Measurements from ENCODE around the gene OGFOD1.

Gene OGFOD1

GRCh38 chr16:56519459-56520250 lies 68.3 kb downstream of the OGFOD1 start, which contains the start of gene BBS2:
BBS2 (minus strand) TSS chr16:56520024; CDS start chr16:56519862, 162 bp downstream.
- H3K9ac ChIP-seq (ENCODE audit: low read depth, low read length, poor library complexity, severe bottlenecking): peak within 1 kb of the TSS; percentile 75
- peaks cover 27% of the 10 kb centered on the region for H3K4me1 ChIP-seq (ENCODE audit: insufficient read depth, low read length, poor library complexity, severe bottlenecking)
- peak within 1 kb of the TSS; percentile 88 for H3K4me3 ChIP-seq (ENCODE audit: low read length, poor library complexity, severe bottlenecking)
- no peak for TF ChIP-seq CTCF (conservative IDR thresholded peaks at IDR 0.05; ENCODE audit: low read length)
- TF ChIP-seq EZH2phosphoT487 (IDR thresholded peaks at IDR 0.05; ENCODE audit: borderline replicate concordance): no peak
- no peaks in the 10 kb centered on the region for H4K20me1 ChIP-seq (ENCODE audit: insufficient read depth, low read length, poor library complexity, severe bottlenecking)
- H3K9me2 ChIP-seq (replicated peaks; ENCODE audit: low read depth, low read length): no peaks in the 10 kb centered on the region
- H3K36me3 ChIP-seq (ENCODE audit: insufficient read depth, low read length): no peaks in the 10 kb centered on the region
- no peaks in the 10 kb centered on the region for H3K27me3 ChIP-seq (ENCODE audit: insufficient read depth, low read length, poor library complexity, severe bottlenecking)
- no peaks in the 10 kb centered on the region for H3K9me3 ChIP-seq (ENCODE audit: insufficient read depth, low read depth, low read length)
- peak within 1 kb of the TSS; percentile 72 for H3K4me2 ChIP-seq (ENCODE audit: low read depth, low read length, poor library complexity, severe bottlenecking)
- H3F3A ChIP-seq (ENCODE audit: low read depth): no peaks in the 10 kb centered on the region
- peaks cover 7% of the 10 kb centered on the region; the same call in 1 of the 2 replicates for H3K79me2 ChIP-seq (ENCODE audit: insufficient read depth, low read length)
- H2AFZ ChIP-seq (ENCODE audit: low read length): peak within 1 kb of the TSS; percentile 99

- H3F3A ChIP-seq (ENCODE audit: low read depth): no peaks in the 10 kb centered on the region
- H3K4me3 ChIP-seq (ENCODE audit: low read length, poor library complexity, severe bottlenecking): peak overlapping the region; percentile 88
- H4K20me1 ChIP-seq (ENCODE audit: insufficient read depth, low read length, poor library complexity, severe bottlenecking): no peaks in the 10 kb centered on the region
- peaks cover 24% of the 10 kb centered on the region for H3K4me1 ChIP-seq (ENCODE audit: insufficient read depth, low read length, poor library complexity, severe bottlenecking)
- H3K9me2 ChIP-seq (replicated peaks; ENCODE audit: low read depth, low read length): no peaks in the 10 kb centered on the region
- peak overlapping the region; percentile 75 for H3K9ac ChIP-seq (ENCODE audit: low read depth, low read length, poor library complexity, severe bottlenecking)
- H3K9me3 ChIP-seq (ENCODE audit: insufficient read depth, low read depth, low read length): no peaks in the 10 kb centered on the region
- TF ChIP-seq CTCF (conservative IDR thresholded peaks at IDR 0.05; ENCODE audit: low read length): no peak
- no peak for TF ChIP-seq EZH2phosphoT487 (IDR thresholded peaks at IDR 0.05; ENCODE audit: borderline replicate concordance)
- peak overlapping the region; percentile 72 for H3K4me2 ChIP-seq (ENCODE audit: low read depth, low read length, poor library complexity, severe bottlenecking)
- H3K36me3 ChIP-seq (ENCODE audit: insufficient read depth, low read length): no peaks in the 10 kb centered on the region
- no peaks in the 10 kb centered on the region for H3K27me3 ChIP-seq (ENCODE audit: insufficient read depth, low read length, poor library complexity, severe bottlenecking)
- peaks cover 7% of the 10 kb centered on the region; the same call in 1 of the 2 replicates for H3K79me2 ChIP-seq (ENCODE audit: insufficient read depth, low read length)
- peak overlapping the region; percentile 99 for H2AFZ ChIP-seq (ENCODE audit: low read length)
Observed at GRCh38 chr16:56520251-56520577, 68.9 kb downstream of the OGFOD1 start.

GRCh38 chr16:56525236-56525635 lies 73.9 kb downstream of the OGFOD1 start:
- Histone ChIP-seq H3F3A (ENCODE audit: low read depth) (no peaks in the 10 kb centered on the region), H3K36me3 (ENCODE audit: insufficient read depth, low read length) (no peaks in the 10 kb centered on the region), H3K9me2 (replicated peaks; ENCODE audit: low read depth, low read length) (no peaks in the 10 kb centered on the region), H3K9me3 (ENCODE audit: insufficient read depth, low read depth, low read length) (no peaks in the 10 kb centered on the region), H3K79me2 (ENCODE audit: insufficient read depth, low read length) (no peaks in the 10 kb centered on the region), H3K4me1 (ENCODE audit: insufficient read depth, low read length, poor library complexity, severe bottlenecking) (peaks cover 4% of the 10 kb centered on the region), H4K20me1 (ENCODE audit: insufficient read depth, low read length, poor library complexity, severe bottlenecking) (no peaks in the 10 kb centered on the region), H3K9ac (ENCODE audit: low read depth, low read length, poor library complexity, severe bottlenecking) (no peak overlapping the region), H2AFZ (ENCODE audit: low read length) (no peak overlapping the region), H3K27me3 (ENCODE audit: insufficient read depth, low read length, poor library complexity, severe bottlenecking) (no peaks in the 10 kb centered on the region), H3K4me3 (ENCODE audit: low read length, poor library complexity, severe bottlenecking) (no peak overlapping the region), H3K4me2 (ENCODE audit: low read depth, low read length, poor library complexity, severe bottlenecking) (no peak overlapping the region)
- TF ChIP-seq CTCF (conservative IDR thresholded peaks at IDR 0.05; ENCODE audit: low read length) (no peak), EZH2phosphoT487 (IDR thresholded peaks at IDR 0.05; ENCODE audit: borderline replicate concordance) (no peak)

Measured in Loucy (cell line).